GM23248 (cell line): ENCODE measurements around the gene GALNT17.

Source experiments
- EZH2 ChIP-seq: fragments of 200-600 bp; sonication (generic); IDR thresholded peaks from 2 replicates; pipeline ENCODE4 v1.6.1; 2018; ENCODE audit warnings: antibody characterized with exemption, mild to moderate bottlenecking; ENCODE audit not compliant: insufficient read depth, poor library complexity, severe bottlenecking
- EZH2phosphoT487 ChIP-seq: fragments of 200-600 bp; sonication (generic); IDR thresholded peaks from 2 replicates; pipeline ENCODE4 v1.6.1; 2018; ENCODE audit warnings: antibody characterized with exemption, moderate library complexity, mild to moderate bottlenecking, low read depth; ENCODE audit not compliant: insufficient read depth

DNA sequence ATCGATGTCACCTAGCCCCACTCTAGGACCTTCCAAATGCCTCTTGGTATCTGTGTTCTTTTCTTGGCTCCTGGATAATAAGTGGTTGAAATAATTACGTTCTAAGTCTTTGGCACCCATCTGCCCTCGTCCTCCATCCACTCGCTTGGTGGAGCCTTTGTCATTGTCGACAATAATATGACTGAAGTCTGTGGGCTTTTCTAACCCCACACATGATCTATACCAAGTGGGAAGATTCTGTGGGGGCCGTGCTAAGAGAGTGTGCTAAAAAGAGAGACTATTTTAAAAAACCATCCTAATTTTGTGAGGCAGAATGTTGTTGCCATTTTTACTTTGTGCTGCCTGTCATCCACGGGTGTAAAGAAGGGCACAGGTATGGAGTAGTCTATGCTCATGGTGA, 113.1 kb downstream of the GALNT17 start:
- TF ChIP-seq EZH2 (no peak), EZH2phosphoT487 (no peak)
